MM.1S (cell line): ENCODE results near the gene PLGRKT.

ENCODE experiments used
- DNase-seq: peaks from one replicate; pipeline ENCODE4 v3.0.0-alpha.2; 2015
- H2AFZ ChIP-seq: fragments of 300-600 bp; sonication (generic); 2 replicates; pipeline ENCODE4 v1.6.0; 2016; ENCODE audit warnings: antibody characterized with exemption, low read length
- H3F3A ChIP-seq: fragments of 300-600 bp; sonication (generic); 2 replicates; pipeline ENCODE4 v1.6.1; 2016; ENCODE audit warnings: mild to moderate bottlenecking, antibody characterized with exemption, low read length, moderate library complexity, mixed read lengths; ENCODE audit not compliant: insufficient read depth
- H3K27ac ChIP-seq: fragments of 300-600 bp; sonication (generic); 2 replicates; pipeline ENCODE4 v1.5.1; 2016; ENCODE audit warnings: mild to moderate bottlenecking, low read length
- H3K27me3 ChIP-seq: fragments of 300-600 bp; sonication (generic); replicated peaks from 2 replicates; pipeline ENCODE4 v1.6.0; 2016; ENCODE audit warnings: low read length; ENCODE audit not compliant: insufficient read depth
- H3K36me3 ChIP-seq: fragments of 300-600 bp; sonication (generic); replicated peaks from 2 replicates; pipeline ENCODE4 v1.6.1; 2016; ENCODE audit warnings: mild to moderate bottlenecking, low read length, mixed read lengths; ENCODE audit not compliant: insufficient read depth
- H3K4me1 ChIP-seq: fragments of 300-600 bp; sonication (generic); 2 replicates; pipeline ENCODE4 v1.6.1; 2016; ENCODE audit warnings: low read length, mixed read lengths
- H3K4me2 ChIP-seq: fragments of 300-600 bp; sonication (generic); 2 replicates; pipeline ENCODE4 v1.6.0; 2016; ENCODE audit warnings: low read depth, low read length
- H3K4me3 ChIP-seq: fragments of 300-600 bp; sonication (generic); 2 replicates; pipeline ENCODE4 v1.5.1; 2016; ENCODE audit warnings: low read length, mixed read lengths
- H3K79me2 ChIP-seq: fragments of 300-600 bp; sonication (generic); 2 replicates; pipeline ENCODE4 v1.6.1; 2016; ENCODE audit warnings: mixed run types, low read length, mixed read lengths
- H3K9ac ChIP-seq: fragments of 300-600 bp; sonication (generic); 2 replicates; pipeline ENCODE4 v1.6.1; 2016; ENCODE audit warnings: low read length, mixed read lengths
- H3K9me2 ChIP-seq: fragments of 300-600 bp; sonication (generic); replicated peaks from 2 replicates; pipeline ENCODE4 v1.6.1; 2016; ENCODE audit warnings: mild to moderate bottlenecking, low read length, mixed read lengths; ENCODE audit not compliant: insufficient read depth
- H3K9me3 ChIP-seq: fragments of 300-600 bp; sonication (generic); replicated peaks from 2 replicates; pipeline ENCODE4 v1.6.1; 2016; ENCODE audit warnings: mild to moderate bottlenecking, low read length, mixed read lengths; ENCODE audit not compliant: insufficient read depth
- H4K20me1 ChIP-seq: fragments of 300-600 bp; sonication (generic); 2 replicates; pipeline ENCODE4 v1.6.1; 2016; ENCODE audit warnings: mild to moderate bottlenecking, low read length, moderate library complexity, mixed read lengths; ENCODE audit not compliant: insufficient read depth
- CTCF ChIP-seq: fragments of 300-600 bp; sonication (generic); IDR thresholded peaks from 2 replicates; pipeline ENCODE4 v1.5.1; 2016; ENCODE audit warnings: antibody characterized with exemption, low read length, mixed read lengths
- EZH2 ChIP-seq: fragments of 300-600 bp; sonication (generic); optimal IDR thresholded peaks from 2 replicates; pipeline ENCODE3; 2017; ENCODE audit warnings: low read depth, mild to moderate bottlenecking, antibody characterized with exemption, low read length, mixed read lengths
- EZH2phosphoT487 ChIP-seq: fragments of 300-600 bp; sonication (generic); IDR thresholded peaks from 2 replicates; pipeline ENCODE4 v1.6.1; 2018; ENCODE audit warnings: antibody characterized with exemption, low read length

Gene PLGRKT

GRCh38 chr9:5421163-5421562, 16.6 kb downstream of the PLGRKT start:
- Histone ChIP-seq H3K9ac (no peak overlapping the region), H3K27ac (no peak overlapping the region), H3K9me2 (no peaks in the 10 kb centered on the region), H3K27me3 (no peaks in the 10 kb centered on the region), H3K4me3 (no peak overlapping the region), H3K4me2 (no peak overlapping the region), H3K4me1 (no peaks in the 10 kb centered on the region), H3K9me3 (no peaks in the 10 kb centered on the region), H4K20me1 (no peaks in the 10 kb centered on the region), H3K36me3 (no peaks in the 10 kb centered on the region), H2AFZ (no peak overlapping the region), H3F3A (no peaks in the 10 kb centered on the region), H3K79me2 (no peaks in the 10 kb centered on the region)
- TF ChIP-seq EZH2: no peak
- TF ChIP-seq CTCF: no peak
- TF ChIP-seq EZH2phosphoT487: no peak
- DNase-seq: no peak

DNA sequence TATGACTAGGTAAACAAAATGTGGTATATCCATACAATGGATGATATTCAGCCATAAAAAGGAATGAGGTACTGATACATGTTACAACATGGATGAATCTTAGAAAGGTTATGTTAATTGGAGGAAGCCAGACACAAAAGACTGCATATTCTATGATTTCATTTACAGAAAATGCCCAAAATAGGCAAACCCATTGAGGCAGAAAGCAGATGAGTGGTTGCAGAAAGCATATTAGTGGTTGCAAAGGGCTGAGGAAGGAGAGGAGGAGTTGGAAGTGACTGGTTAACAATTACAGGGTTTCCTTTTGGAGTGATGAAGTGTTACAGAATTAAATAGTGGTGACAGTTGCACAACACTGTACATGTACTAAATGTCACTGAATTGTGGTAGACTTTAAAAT, 17.7 kb downstream of the PLGRKT start:
- Histone ChIP-seq H3K9ac (no peak overlapping the region), H3K27me3 (no peaks in the 10 kb centered on the region), H4K20me1 (no peaks in the 10 kb centered on the region), H3K4me3 (no peak overlapping the region), H3K9me2 (no peaks in the 10 kb centered on the region), H3K79me2 (no peaks in the 10 kb centered on the region), H3K4me1 (no peaks in the 10 kb centered on the region), H3F3A (no peaks in the 10 kb centered on the region), H3K9me3 (no peaks in the 10 kb centered on the region), H3K4me2 (no peak overlapping the region), H3K27ac (no peak overlapping the region), H2AFZ (no peak overlapping the region), H3K36me3 (no peaks in the 10 kb centered on the region)
- DNase-seq: no peak
- no peak for TF ChIP-seq EZH2
- no peak for TF ChIP-seq EZH2phosphoT487
- TF ChIP-seq CTCF: no peak

- Histone ChIP-seq H3K9me2 (no peaks in the 10 kb centered on the region), H3K36me3 (no peaks in the 10 kb centered on the region), H3K9me3 (no peaks in the 10 kb centered on the region), H3F3A (no peaks in the 10 kb centered on the region), H3K9ac (no peak overlapping the region), H3K4me2 (no peak overlapping the region), H2AFZ (no peak overlapping the region), H3K27me3 (no peaks in the 10 kb centered on the region), H3K4me1 (no peaks in the 10 kb centered on the region), H4K20me1 (no peaks in the 10 kb centered on the region), H3K27ac (no peak overlapping the region), H3K4me3 (no peak overlapping the region), H3K79me2 (no peaks in the 10 kb centered on the region)
- no peak for DNase-seq
- TF ChIP-seq CTCF: no peak
Measured at GRCh38 chr9:5418481-5418880, 19.2 kb downstream of the PLGRKT start.

- Histone ChIP-seq H3K79me2 (no peaks in the 10 kb centered on the region), H3F3A (no peaks in the 10 kb centered on the region), H3K9ac (no peak overlapping the region), H3K9me2 (no peaks in the 10 kb centered on the region), H3K4me3 (no peak overlapping the region), H4K20me1 (no peaks in the 10 kb centered on the region), H3K27me3 (no peaks in the 10 kb centered on the region), H2AFZ (no peak overlapping the region), H3K27ac (no peak overlapping the region), H3K9me3 (no peaks in the 10 kb centered on the region), H3K4me2 (no peak overlapping the region), H3K36me3 (no peaks in the 10 kb centered on the region), H3K4me1 (no peaks in the 10 kb centered on the region)
- no peak for DNase-seq
- TF ChIP-seq EZH2phosphoT487 (no peak), CTCF (no peak), EZH2 (no peak)
Measured at GRCh38 chr9:5416953-5417352, 20.8 kb downstream of the PLGRKT start.
